Ishikawa (cell line): ENCODE results near the gene RAB10.

Source experiments
- EP300 ChIP-seq: IDR thresholded peaks from 2 replicates; pipeline ENCODE4 v1.6.1; 2012; ENCODE audit warnings: borderline replicate concordance
- FOXM1 ChIP-seq: IDR thresholded peaks from 2 replicates; pipeline ENCODE4 v1.6.1; 2012; ENCODE audit warnings: low read depth, borderline replicate concordance
- RAD21 ChIP-seq: IDR thresholded peaks from 2 replicates; pipeline ENCODE4 v1.6.1; 2012; ENCODE audit warnings: low read depth
- TEAD4 ChIP-seq: IDR thresholded peaks from 2 replicates; pipeline ENCODE4 v1.6.1; 2012
- ZBTB7A ChIP-seq: IDR thresholded peaks from 2 replicates; pipeline ENCODE4 v1.6.1; 2012; ENCODE audit warnings: low read depth

- TF ChIP-seq FOXM1 (no peak), RAD21 (no peak), EP300 (no peak), ZBTB7A (no peak), TEAD4 (no peak)
Measured at GRCh38 chr2:26184121-26184520, 150.2 kb downstream of the RAB10 start.
